Thyroid gland (tissue), 4 donors: Measurements from ENCODE around the gene ATM.

ENCODE experiments used
- CTCF ChIP-seq, 6 experiments: fragments of 200-600 bp in 3 of 6; fragments of 450-650 bp in 3 of 6; sonication (generic) in 3 of 6; IDR thresholded peaks; one replicate each; pipeline ENCODE4 v1.5.1; 2016 to 2019; ENCODE audit warnings: antibody characterized with exemption in 6 of 6, mild to moderate bottlenecking in 2 of 6, inconsistent platforms in 1 of 6, moderate library complexity in 1 of 6
- POLR2A ChIP-seq, 2 donors: fragments of 450-650 bp; IDR thresholded peaks; one replicate each; pipeline ENCODE4 v1.6.1; 2017; ENCODE audit warnings: antibody characterized with exemption in 2 of 2, mild to moderate bottlenecking in 2 of 2, moderate library complexity in 1 of 2

GRCh38 chr11:108351468-108351867 is 128.6 kb downstream of the ATM start:
- no peak for TF ChIP-seq POLR2A (IDR thresholded peaks at IDR 0.05)
- no peak for TF ChIP-seq CTCF (IDR thresholded peaks at IDR 0.05)
